Epithelial cell of esophagus (primary cell): ENCODE measurements around the gene IL20RB.
"Not testable (repeated sequence)": the region's sequence is repeated elsewhere in the genome, so short reads cannot be mapped to it uniquely, and the experiment has no call there.

ENCODE experiments used
- DNase-seq: peaks from one replicate; pipeline ENCODE4 v3.0.0; 2010; ENCODE audit warnings: low read depth
- H3K4me3 ChIP-seq: 2 replicates; pipeline ENCODE4 v1.5.1; 2011; ENCODE audit warnings: mild to moderate bottlenecking, low read length, control low read depth
- CTCF ChIP-seq: IDR thresholded peaks from 2 replicates; pipeline ENCODE4 v1.5.1; 2011; ENCODE audit warnings: low read depth, mild to moderate bottlenecking, low read length, control low read depth, inconsistent platforms; ENCODE audit not compliant: insufficient read depth; ENCODE audit errors: missing control alignments

Gene IL20RB

GRCh38 chr3:137010137-137010536, 52.4 kb downstream of the IL20RB start:
- DNase-seq: no peak
- no peak overlapping the region for H3K4me3 ChIP-seq
- TF ChIP-seq CTCF: no peak

DNA sequence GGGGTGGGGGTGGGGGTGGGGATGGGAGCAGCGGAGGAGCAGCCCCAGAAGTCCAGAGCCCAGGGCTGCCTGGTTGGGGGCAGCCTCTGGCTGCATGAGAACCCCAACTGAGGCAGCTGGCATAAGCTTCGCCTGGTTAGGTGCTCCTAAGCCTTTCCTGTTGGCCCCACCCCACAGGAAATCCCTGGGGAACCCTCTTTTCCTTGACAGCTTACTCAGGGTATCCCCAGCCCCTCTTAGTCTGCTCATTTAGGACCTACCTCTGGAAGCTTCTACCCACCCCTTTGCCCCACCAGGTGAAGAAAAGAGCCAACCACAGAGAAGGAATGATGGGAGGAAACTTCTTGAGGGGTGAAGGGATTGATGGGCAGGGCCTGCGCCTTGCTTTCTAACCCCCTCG, 53.4 kb downstream of the IL20RB start:
- no peak for TF ChIP-seq CTCF
- no peak overlapping the region for H3K4me3 ChIP-seq
- DNase-seq: no peak

GRCh38 chr3:137012097-137012501, 54.3 kb downstream of the IL20RB start:
- TF ChIP-seq CTCF: no peak
- DNase-seq: peak; percentile 33
- H3K4me3 ChIP-seq: no peak overlapping the region

DNA sequence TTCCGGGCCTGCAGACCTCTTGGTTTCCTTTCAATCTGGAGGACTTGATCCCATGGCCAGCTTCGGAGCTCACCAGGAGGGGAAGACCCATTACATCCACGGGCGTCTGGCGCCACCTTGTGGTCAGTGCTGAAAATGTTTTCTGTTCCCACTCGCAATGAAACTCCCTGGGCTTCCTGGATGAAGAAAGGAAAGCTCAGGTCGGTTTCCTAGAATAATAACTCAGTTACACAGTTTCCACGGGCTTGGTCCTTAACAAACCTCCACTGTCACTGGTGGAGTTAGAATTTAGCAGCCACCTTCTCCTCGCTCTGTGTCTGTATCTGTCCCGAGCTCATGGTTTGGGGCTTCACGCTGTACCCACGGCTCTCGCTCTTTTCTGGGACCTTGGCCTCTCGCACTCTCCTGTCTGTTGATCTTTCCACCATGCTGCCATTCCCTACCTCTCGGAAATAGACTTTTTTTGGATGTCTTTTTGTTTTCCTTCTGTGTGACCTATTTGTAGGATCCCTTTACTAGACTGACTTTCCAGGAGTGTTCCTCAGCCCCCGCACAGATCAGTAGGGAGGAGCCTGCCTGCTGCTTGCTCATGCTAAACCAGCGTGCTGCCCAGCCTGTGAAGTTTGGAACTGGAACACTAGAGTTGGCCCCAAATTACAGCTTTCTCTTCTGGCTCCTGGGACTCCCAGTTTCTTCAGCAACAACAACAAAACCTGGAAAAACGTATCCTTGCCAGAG, 56.3 kb downstream of the IL20RB start:
- no peak overlapping the region for H3K4me3 ChIP-seq
- TF ChIP-seq CTCF: peak; percentile 83
- peak; percentile 84 for DNase-seq

- DNase-seq, H3K4me3 ChIP-seq: not testable (repeated sequence)
Observed at GRCh38 chr3:137017316-137017715, 59.5 kb downstream of the IL20RB start.

DNA sequence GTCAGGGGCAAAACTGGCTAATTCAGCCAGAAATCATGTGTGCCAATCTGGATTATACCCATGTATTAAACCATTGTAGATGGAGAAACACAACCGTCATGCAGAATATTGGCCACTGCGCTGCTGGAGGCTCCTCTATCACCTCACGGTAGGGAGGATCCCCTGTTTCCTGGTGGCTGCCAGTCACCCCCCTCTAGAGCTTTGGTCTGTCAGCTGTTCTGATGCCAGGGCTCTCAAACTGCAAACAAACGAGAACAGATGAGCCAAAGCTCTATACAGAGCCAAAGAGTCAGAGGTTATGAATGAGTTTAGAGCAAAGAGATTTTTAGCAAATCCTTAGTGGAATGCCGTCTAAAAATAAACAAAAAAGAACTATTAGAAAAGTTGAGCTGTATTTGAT, 62.5 kb downstream of the IL20RB start:
- TF ChIP-seq CTCF: no peak
- DNase-seq: no peak

DNA sequence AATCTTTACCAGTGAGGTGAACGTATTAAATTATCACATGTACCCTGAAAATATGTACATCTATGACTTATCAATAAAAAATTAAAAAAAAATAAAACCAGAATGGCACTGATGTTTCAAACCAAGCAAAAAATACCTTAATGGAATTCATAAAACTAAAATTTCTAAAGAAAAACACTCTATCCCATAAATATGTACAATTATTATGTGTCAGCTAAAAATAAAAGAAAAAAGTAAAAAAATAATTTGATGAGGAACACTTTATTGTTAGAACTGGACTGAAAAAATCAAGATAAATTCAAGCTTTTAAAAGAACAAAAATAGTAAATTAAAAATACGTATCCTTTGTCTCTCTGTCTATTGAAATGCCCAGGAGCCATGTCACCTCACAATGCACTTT, 63.1 kb downstream of the IL20RB start:
- no peak overlapping the region for H3K4me3 ChIP-seq
- TF ChIP-seq CTCF: no peak
- no peak for DNase-seq

More for the DNA sequence above, 62.5 kb downstream of the IL20RB start:
- H3K4me3 ChIP-seq: no peak overlapping the region
